ENCODE data around the gene ETS1.

GRCh38 chr11:128607819-128608218, 20.5 kb upstream of the ETS1 start:
- no peak for TF ChIP-seq CTCF (IDR thresholded peaks at IDR 0.05 in 4 of 5, conservative IDR thresholded peaks at IDR 0.05 in 1 of 5)
- TF ChIP-seq POLR2A (IDR thresholded peaks at IDR 0.05): no peak

All from gastrocnemius medialis (tissue), 4 donors.